CD4-positive, alpha-beta T cell treated with Interleukin-2 at 100 ng/mL for 4 hours (primary cell): ENCODE measurements around the gene LILRB3.
"Not testable (repeated sequence)": the region's sequence is repeated elsewhere in the genome, so short reads cannot be mapped to it uniquely, and the experiment has no call there.

Experiments
- DNase-seq: peaks from one replicate; pipeline ENCODE4 v3.0.0-alpha.2; 2020; ENCODE audit warnings: low spot score

The LILRB3 gene

GRCh38 chr19:54242234-54242633, 19.4 kb upstream of the LILRB3 start:
- not testable (repeated sequence) for DNase-seq

GRCh38 chr19:54240372-54241336, 17.8 kb upstream of the LILRB3 start:
- DNase-seq = not testable (repeated sequence)

DNA sequence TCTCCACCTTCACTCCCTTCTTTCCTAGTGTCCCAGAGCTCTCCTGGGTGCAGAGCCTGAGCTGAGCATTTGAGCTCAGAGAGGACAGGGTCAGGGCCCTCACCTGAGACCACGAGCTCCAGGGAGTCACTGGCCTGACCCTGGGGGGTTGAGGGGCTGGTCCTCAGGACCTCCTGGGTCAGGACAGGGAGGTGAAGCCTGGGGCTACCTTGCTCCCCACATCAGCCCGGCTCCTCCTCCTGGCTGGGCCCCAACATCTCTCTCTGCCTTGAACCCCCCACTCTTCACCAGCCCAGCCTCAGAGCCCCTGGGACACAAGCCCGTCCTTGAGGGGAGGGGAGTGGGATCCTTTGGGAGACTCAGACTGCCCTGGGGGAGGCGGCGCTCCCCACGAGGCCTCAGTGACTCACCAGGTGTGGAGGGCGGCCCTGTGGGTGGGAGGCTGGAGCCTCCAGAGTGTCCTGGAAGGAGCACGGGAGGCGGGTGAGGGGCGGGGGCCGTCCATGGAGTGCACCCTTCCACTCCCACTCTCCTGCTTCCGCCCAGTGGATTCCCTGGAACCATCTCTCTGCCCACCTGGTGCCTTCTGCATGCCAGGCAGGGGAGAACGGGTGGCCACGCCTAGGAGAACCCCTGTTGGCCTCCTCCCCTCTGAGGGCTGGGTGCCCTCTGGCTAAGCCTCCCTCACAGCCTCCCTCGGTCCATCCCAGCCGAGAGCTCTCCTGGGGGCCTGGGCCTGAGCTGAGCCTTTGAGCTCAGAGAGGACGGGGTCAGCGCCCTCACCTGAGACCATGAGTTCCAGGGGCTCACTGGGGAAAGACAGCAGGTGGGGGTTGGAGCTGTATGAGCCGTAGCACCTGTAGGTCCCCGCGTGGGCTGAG, 16.9 kb upstream of the LILRB3 start:
- not testable (repeated sequence) for DNase-seq

DNA sequence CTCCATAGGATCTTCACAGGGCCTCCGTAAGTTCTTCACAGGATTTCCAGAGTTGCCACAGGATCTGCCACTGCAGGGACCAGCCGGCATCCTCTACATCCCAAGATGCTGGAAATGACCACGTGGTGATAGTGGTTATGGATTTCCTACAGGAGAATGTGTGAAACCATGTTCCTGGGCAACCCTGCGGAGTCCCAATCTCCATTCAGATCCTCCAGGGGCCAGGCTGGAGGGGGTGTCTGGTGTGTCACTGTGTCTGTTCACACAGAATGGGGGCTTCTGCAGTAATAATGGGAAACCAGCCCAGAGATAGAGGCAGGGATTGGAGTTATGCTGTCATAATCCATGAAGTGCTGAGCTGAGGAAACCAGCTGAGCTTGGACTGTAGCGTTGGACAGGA, 11.1 kb upstream of the LILRB3 start:
- DNase-seq = no peak

GRCh38 chr19:54231077-54231931, 8.5 kb upstream of the LILRB3 start:
- DNase-seq = peak; percentile 88

GRCh38 chr19:54230031-54230430, 7.2 kb upstream of the LILRB3 start:
- no peak for DNase-seq

- DNase-seq = no peak
Measured at GRCh38 chr19:54229146-54229545, 6.3 kb upstream of the LILRB3 start.

GRCh38 chr19:54224619-54225018, 1.8 kb upstream of the LILRB3 start:
- not testable (repeated sequence) for DNase-seq

DNA sequence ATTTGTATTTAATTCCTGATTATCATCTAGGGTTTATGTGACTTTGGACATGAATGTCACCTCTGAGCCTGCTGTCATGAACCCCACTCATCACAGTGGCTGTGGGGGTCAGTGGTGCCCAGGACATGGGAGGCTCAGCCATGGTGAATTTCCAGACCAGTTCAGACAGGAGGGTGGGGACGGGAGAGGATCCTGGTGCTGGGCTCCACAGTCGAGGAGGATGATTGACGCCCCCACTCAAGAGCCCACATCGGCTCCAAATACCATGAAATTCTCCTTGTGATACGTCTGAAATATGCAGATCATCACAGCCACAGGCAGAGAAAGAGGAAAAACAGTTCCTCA, 1.1 kb upstream of the LILRB3 start:
- DNase-seq = not testable (repeated sequence)

GRCh38 chr19:54223277-54223936, 600 bp upstream of the LILRB3 start:
- DNase-seq = not testable (repeated sequence)

GRCh38 chr19:54221947-54222346, 860 bp downstream of the LILRB3 start:
- DNase-seq = not testable (repeated sequence)

- DNase-seq = not testable (repeated sequence)
Measured at GRCh38 chr19:54219702-54220101, 3.1 kb downstream of the LILRB3 start.

GRCh38 chr19:54218960-54219661, 3.7 kb downstream of the LILRB3 start:
- DNase-seq = no peak

DNA sequence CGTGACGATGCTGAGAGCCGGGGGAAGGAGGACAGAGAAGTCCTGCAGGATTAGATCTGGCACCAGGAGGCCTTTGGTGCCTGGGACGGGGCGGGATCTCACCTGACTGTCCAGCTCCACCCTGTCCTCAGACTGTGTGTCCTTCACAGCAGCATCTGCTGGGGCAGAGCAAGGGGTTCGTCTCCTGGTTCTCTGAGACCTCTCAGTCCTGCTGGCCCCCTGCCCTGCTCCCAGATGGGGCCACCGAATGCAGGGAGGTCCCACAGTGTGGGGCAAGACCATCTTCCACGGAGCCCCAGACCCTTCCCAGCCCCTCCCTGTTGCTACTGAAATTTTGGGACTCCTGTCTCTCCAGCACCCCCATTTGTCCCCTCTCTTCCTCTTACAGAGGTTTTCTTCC, 4.5 kb downstream of the LILRB3 start:
- no peak for DNase-seq

DNA sequence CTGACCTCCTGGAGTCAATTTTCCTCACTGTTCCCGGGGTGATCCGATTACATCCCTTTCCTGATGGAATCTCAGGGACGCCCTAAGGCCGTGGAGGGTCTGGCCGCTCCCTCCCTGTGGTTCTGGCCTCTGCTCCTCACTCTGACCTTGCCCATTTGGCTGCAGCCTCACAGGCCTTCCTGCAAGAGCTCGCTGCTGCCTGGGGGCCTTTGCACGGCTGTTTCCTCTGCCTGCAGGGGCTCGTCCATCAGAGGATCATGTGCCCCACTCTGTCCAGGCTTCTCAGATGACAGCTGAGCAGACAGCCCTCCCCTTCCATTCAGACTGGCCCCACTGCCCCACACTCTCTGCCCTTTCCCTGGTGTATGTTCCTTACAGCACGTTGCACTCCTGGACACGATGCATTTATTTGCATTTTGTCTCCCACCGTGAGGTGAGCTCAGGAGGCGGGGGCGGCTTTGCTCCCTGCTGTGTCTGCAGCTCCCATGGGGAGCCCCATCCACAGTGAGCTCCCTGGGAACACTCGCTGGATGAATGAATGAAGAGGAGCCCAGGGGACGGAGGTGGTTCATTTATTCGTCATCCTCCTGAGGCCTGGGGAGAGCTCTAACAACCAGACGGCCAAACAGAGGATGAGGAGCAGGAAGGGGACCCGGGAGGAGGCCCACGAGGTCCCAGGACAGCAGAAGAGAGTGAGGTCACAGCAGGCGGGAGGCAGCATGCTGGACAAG, 5.1 kb downstream of the LILRB3 start:
- not testable (repeated sequence) for DNase-seq

- DNase-seq = no peak
Measured at GRCh38 chr19:54216869-54217268, 5.9 kb downstream of the LILRB3 start.

DNA sequence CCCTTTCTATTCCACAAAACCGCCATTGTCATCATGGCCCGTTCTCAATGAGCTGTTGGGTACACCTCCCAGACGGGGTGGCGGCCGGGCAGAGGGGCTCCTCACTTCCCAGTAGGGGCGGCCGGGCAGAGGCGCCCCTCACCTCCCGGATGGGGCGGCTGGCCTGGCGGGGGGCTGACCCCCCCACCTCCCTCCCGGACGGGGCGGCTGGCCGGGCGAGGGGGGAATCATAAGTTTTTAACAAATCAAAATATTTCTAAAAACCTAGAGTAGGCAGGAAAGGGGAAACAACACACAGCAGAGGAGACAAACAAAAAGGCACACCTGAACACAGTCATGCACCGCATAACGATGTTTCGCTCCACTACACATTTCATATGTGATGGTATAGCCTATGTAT, 8.1 kb downstream of the LILRB3 start:
- DNase-seq = not testable (repeated sequence)

DNA sequence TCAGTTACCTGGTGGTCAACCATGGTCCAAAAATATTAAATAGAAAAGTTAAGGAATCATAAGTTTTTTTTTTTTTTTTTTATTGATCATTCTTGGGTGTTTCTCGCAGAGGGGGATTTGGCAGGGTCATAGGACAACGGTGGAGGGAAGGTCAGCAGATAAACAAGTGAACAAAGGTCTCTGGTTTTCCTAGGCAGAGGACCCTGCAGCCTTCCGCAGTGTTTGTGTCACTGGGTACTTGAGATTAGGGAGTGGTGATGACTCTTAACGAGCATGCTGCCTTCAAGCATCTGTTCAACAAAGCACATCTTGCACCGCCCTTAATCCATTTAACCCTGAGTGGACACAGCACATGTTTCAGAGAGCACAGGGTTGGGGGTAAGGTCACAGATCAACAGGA, 8.6 kb downstream of the LILRB3 start:
- not testable (repeated sequence) for DNase-seq

GRCh38 chr19:54211235-54211634, 11.6 kb downstream of the LILRB3 start:
- DNase-seq = no peak
